BJ (cell line): Measurements from ENCODE around the gene SERPIND1. TPM values are rescaled to one million over a fixed set of nuclear protein-coding genes. Genes with fewer than 3 reads are reported as not detected.

Experiments used
- CTCF ChIA-PET: fragments of 350-600 bp; formaldehyde crosslinking; extraction: SDS; loops from one replicate; lab custom pipeline; 2021; ENCODE audit warnings: antibody characterized with exemption, inconsistent platforms; lab: Yijun Ruan, JAX
- POLR2A ChIA-PET: fragments of 300-600 bp; sonication (Branson Sonifier 250); formaldehyde crosslinking; extraction: SDS; loops from one replicate; lab custom pipeline; 2021; ENCODE audit warnings: antibody characterized with exemption; lab: Charles Lee
- DNase-seq: peaks from one replicate; pipeline ENCODE4 v3.0.0-alpha.2; 2011; ENCODE audit warnings: low read depth
- H3K27me3 ChIP-seq: 2 replicates; pipeline ENCODE4 v1.6.0; 2011; ENCODE audit warnings: low read length; ENCODE audit not compliant: control insufficient read depth, insufficient read depth
- H3K36me3 ChIP-seq: 2 replicates; pipeline ENCODE4 v1.5.1; 2011; ENCODE audit warnings: low read length; ENCODE audit not compliant: control insufficient read depth, insufficient read depth
- H3K4me3 ChIP-seq: 2 replicates; pipeline ENCODE4 v1.5.1; 2011; ENCODE audit warnings: low read depth, mild to moderate bottlenecking, control low read depth, low read length
- CTCF ChIP-seq: IDR thresholded peaks from 2 replicates; pipeline ENCODE4 v1.5.1; 2011; ENCODE audit warnings: low read depth, mild to moderate bottlenecking, control low read depth, inconsistent platforms, low read length, moderate library complexity; ENCODE audit not compliant: insufficient read depth
- polyA plus RNA-seq: library from polyadenylated mRNA; depleted of rRNA; stranded (reverse); fragments of >200 nt; gene quantifications from 2 replicates; pipeline ENCODE4 v1.2.3, GENCODE V29; 2011; rRNA removed

Gene SERPIND1
- polyA plus RNA-seq, 1 experiment: not detected

- POLR2A ChIA-PET: interaction anchor here (0.7 kb wide), 1 partner anchor 73 kb away, joined by 4 read pairs; no protein-coding TSS in a partner anchor
- CTCF ChIA-PET: interaction anchor here (1.7 kb wide), 1 partner anchor 9 kb away, joined by 7 read pairs; no protein-coding TSS in a partner anchor
- TF ChIP-seq CTCF: no peak
- Histone ChIP-seq H3K36me3 (peaks cover 7% of the 10 kb centered on the region), H3K4me3 (no peak overlapping the region), H3K27me3 (no peaks in the 10 kb centered on the region)
- DNase-seq: no peak
Observed at GRCh38 chr22:20834725-20835124, 60.8 kb downstream of the SERPIND1 start.

Other genes starting within 250 kb of the SERPIND1 start
- 23.7 and 34.2 TPM in 2 replicates for gene PI4KA, start 84.7 kb downstream of the SERPIND1 start, polyA plus RNA-seq
- gene SNAP29, start 84.9 kb downstream of the SERPIND1 start, polyA plus RNA-seq: 34.6 and 41.9 TPM in 2 replicates
- 14.7 and 21.4 TPM in 2 replicates for gene CRKL, start 143.3 kb downstream of the SERPIND1 start, polyA plus RNA-seq
- 0.25 and 0.28 TPM in 2 replicates for gene AIFM3, start 193.1 kb downstream of the SERPIND1 start, polyA plus RNA-seq
- gene LZTR1, start 208.2 kb downstream of the SERPIND1 start, polyA plus RNA-seq: 30.1 and 45.9 TPM in 2 replicates
- gene THAP7, start 228.0 kb downstream of the SERPIND1 start, polyA plus RNA-seq: 17.9 and 24.4 TPM in 2 replicates
- gene P2RX6, start 241.1 kb downstream of the SERPIND1 start, polyA plus RNA-seq: 1.2 and 2.0 TPM in 2 replicates